AG09309 (cell line): Measurements from ENCODE around the gene DSTN.

Experiments
- DNase-seq: peaks from one replicate; pipeline ENCODE4 v3.0.0-alpha.2; 2010; ENCODE audit warnings: low read depth
- H3K4me3 ChIP-seq: 2 replicates; pipeline ENCODE4 v1.5.1; 2011; ENCODE audit warnings: mild to moderate bottlenecking, low read depth, low read length, moderate library complexity; ENCODE audit not compliant: control insufficient read depth
- CTCF ChIP-seq: IDR thresholded peaks from 2 replicates; pipeline ENCODE4 v1.5.1; 2011; ENCODE audit warnings: mild to moderate bottlenecking, low read depth, low read length, inconsistent platforms; ENCODE audit not compliant: insufficient read depth, control insufficient read depth; ENCODE audit errors: missing control alignments

The DSTN gene

GRCh38 chr20:17557675-17558006, 12.2 kb upstream of the DSTN start:
- TF ChIP-seq CTCF = no peak
- no peak overlapping the region for H3K4me3 ChIP-seq
- no peak for DNase-seq

GRCh38 chr20:17558154-17558940, 11.5 kb upstream of the DSTN start:
- peak; percentile 69 for DNase-seq
- H3K4me3 ChIP-seq = peak overlapping the region; percentile 4; the same call in 1 of the 2 replicates
- TF ChIP-seq CTCF = no peak

GRCh38 chr20:17558941-17559304, 11.0 kb upstream of the DSTN start:
- TF ChIP-seq CTCF = no peak
- no peak for DNase-seq
- H3K4me3 ChIP-seq = no peak overlapping the region

GRCh38 chr20:17559338-17559737, 10.5 kb upstream of the DSTN start:
- H3K4me3 ChIP-seq = no peak overlapping the region
- TF ChIP-seq CTCF = no peak
- no peak for DNase-seq

GRCh38 chr20:17560344-17561074, 9.4 kb upstream of the DSTN start:
- DNase-seq = no peak
- no peak for TF ChIP-seq CTCF
- no peak overlapping the region for H3K4me3 ChIP-seq

GRCh38 chr20:17562804-17563305, 7.0 kb upstream of the DSTN start:
- H3K4me3 ChIP-seq = no peak overlapping the region
- TF ChIP-seq CTCF = no peak
- DNase-seq = peak; percentile 76
